OCI-LY1 (cell line): Measurements from ENCODE around the gene VWC2.

Experiments
- H2AFZ ChIP-seq: fragments of 200-600 bp; sonication (generic), shearing (Covaris generic); 2 replicates; pipeline ENCODE4 v1.6.0; 2014; ENCODE audit warnings: antibody characterized with exemption, mild to moderate bottlenecking, low read length
- H3F3A ChIP-seq: fragments of 200-600 bp; sonication (generic), shearing (Covaris generic); 2 replicates; pipeline ENCODE4 v1.6.0; 2014; ENCODE audit warnings: mild to moderate bottlenecking, antibody characterized with exemption, low read length, moderate library complexity; ENCODE audit not compliant: insufficient read depth
- H3K27ac ChIP-seq: fragments of 200-600 bp; sonication (generic); 2 replicates; pipeline ENCODE4 v1.5.1; 2014; ENCODE audit warnings: low read length, mixed run types, mild to moderate bottlenecking, low read depth; ENCODE audit not compliant: poor library complexity, severe bottlenecking
- H3K27me3 ChIP-seq: fragments of 200-600 bp; sonication (generic); 2 replicates; pipeline ENCODE4 v1.6.0; 2014; ENCODE audit warnings: antibody characterized with exemption, mild to moderate bottlenecking, low read length, moderate library complexity; ENCODE audit not compliant: insufficient read depth
- H3K36me3 ChIP-seq: fragments of 200-600 bp; sonication (generic); 2 replicates; pipeline ENCODE4 v1.6.1; 2014; ENCODE audit warnings: mild to moderate bottlenecking, antibody characterized with exemption, low read length, moderate library complexity, mixed read lengths; ENCODE audit not compliant: insufficient read depth
- H3K4me1 ChIP-seq: fragments of 200-600 bp; sonication (generic); 2 replicates; pipeline ENCODE4 v1.5.1; 2014; ENCODE audit warnings: mild to moderate bottlenecking, low read length, moderate library complexity; ENCODE audit not compliant: insufficient read depth, severe bottlenecking
- H3K4me2 ChIP-seq: fragments of 200-600 bp; sonication (generic), shearing (Covaris generic); 2 replicates; pipeline ENCODE4 v1.6.1; 2014; ENCODE audit warnings: low read length
- H3K4me3 ChIP-seq: fragments of 200-600 bp; sonication (generic); 2 replicates; pipeline ENCODE4 v1.5.1; 2014; ENCODE audit warnings: low read length, low read depth, mild to moderate bottlenecking, mixed read lengths; ENCODE audit not compliant: poor library complexity, severe bottlenecking
- H3K79me2 ChIP-seq: fragments of 200-600 bp; shearing (Covaris generic); 2 replicates; pipeline ENCODE4 v1.6.1; 2016; ENCODE audit warnings: mixed run types, low read length, mixed read lengths; ENCODE audit not compliant: insufficient read depth
- H3K9ac ChIP-seq: fragments of 200-600 bp; sonication (generic), shearing (Covaris generic); 2 replicates; pipeline ENCODE4 v1.6.1; 2014; ENCODE audit warnings: mild to moderate bottlenecking, low read length, mixed read lengths
- H3K9me2 ChIP-seq: fragments of 200-600 bp; sonication (generic), shearing (Covaris generic); 2 replicates; pipeline ENCODE4 v1.6.1; 2014; ENCODE audit warnings: low read depth, mild to moderate bottlenecking, low read length, mixed read lengths
- H3K9me3 ChIP-seq: fragments of 200-600 bp; shearing (Covaris generic); 2 replicates; pipeline ENCODE4 v1.6.1; 2014; ENCODE audit warnings: low read length, mixed read lengths
- H4K20me1 ChIP-seq: fragments of 200-600 bp; sonication (generic), shearing (Covaris generic); 2 replicates; pipeline ENCODE4 v1.6.0; 2016; ENCODE audit warnings: mild to moderate bottlenecking, low read length; ENCODE audit not compliant: insufficient read depth
- CTCF ChIP-seq: fragments of 200-600 bp; sonication (generic), shearing (Covaris generic); IDR thresholded peaks from 2 replicates; pipeline ENCODE4 v1.5.1; 2017; ENCODE audit warnings: mild to moderate bottlenecking, antibody characterized with exemption, low read length, moderate library complexity, mixed read lengths
- EZH2 ChIP-seq: fragments of 200-600 bp; sonication (generic), shearing (Covaris generic); IDR thresholded peaks from 2 replicates; pipeline ENCODE4 v1.8.0; 2017; ENCODE audit warnings: borderline replicate concordance, mixed run types, mild to moderate bottlenecking, antibody characterized with exemption, low read length, moderate library complexity, mixed read lengths

VWC2 gene

GRCh38 chr7:49931627-49932026 lies 158.2 kb downstream of the VWC2 start:
- Histone ChIP-seq H3K9me2 (0 out of 2 replicates have a peak, but pooled peaks cover 9% of the 10 kb centered on the region), H3K4me1 (no peaks in the 10 kb centered on the region), H3K36me3 (no peaks in the 10 kb centered on the region), H3K4me2 (no peak overlapping the region), H3K9ac (no peak overlapping the region), H3K27me3 (no peaks in the 10 kb centered on the region), H3K4me3 (no peak overlapping the region), H2AFZ (no peak overlapping the region), H3F3A (no peaks in the 10 kb centered on the region), H3K79me2 (no peaks in the 10 kb centered on the region), H3K27ac (no peak overlapping the region), H3K9me3 (no peaks in the 10 kb centered on the region), H4K20me1 (no peaks in the 10 kb centered on the region)
- TF ChIP-seq EZH2 (no peak), CTCF (no peak)

- Histone ChIP-seq H3K36me3 (no peaks in the 10 kb centered on the region), H2AFZ (no peak overlapping the region), H3K27me3 (no peaks in the 10 kb centered on the region), H3K27ac (no peak overlapping the region), H3K4me1 (no peaks in the 10 kb centered on the region), H3K4me2 (no peak overlapping the region), H3K9me2 (0 out of 2 replicates have a peak, but pooled peaks cover 9% of the 10 kb centered on the region), H4K20me1 (no peaks in the 10 kb centered on the region), H3K4me3 (no peak overlapping the region), H3F3A (no peaks in the 10 kb centered on the region), H3K9me3 (no peaks in the 10 kb centered on the region), H3K79me2 (no peaks in the 10 kb centered on the region), H3K9ac (no peak overlapping the region)
- no peak for TF ChIP-seq EZH2
Measured at GRCh38 chr7:49937608-49938007, 164.2 kb downstream of the VWC2 start.
